HepG2 (cell line): ENCODE data around the gene TBCD. TPM values are rescaled to one million over a fixed set of nuclear protein-coding genes. Genes with fewer than 3 reads are reported as not detected.
A peak's percentile ranks its signal among the peaks of the same experiment; 100 is the strongest.

Experiments used
- ATAC-seq: fragments of 200-7000 bp; cut with Tn5 transposase; 3 replicates; pipeline ENCODE4 v1.9.1; 2020; ENCODE audit warnings: mild to moderate bottlenecking, moderate library complexity
- BruUV-seq: library from RNA; stranded (reverse); fragments of 400-500 nt; replicated peaks from 2 replicates; lab custom pipeline; 2021; lab: Mats Ljungman, UMichigan
- CTCF ChIA-PET: fragments of 300-600 bp; formaldehyde crosslinking; extraction: SDS; loops from one replicate; lab custom pipeline; 2021; ENCODE audit warnings: low total read pairs, inconsistent platforms, low intra/inter-chr PET ratio; lab: Yijun Ruan, JAX
- POLR2A ChIA-PET: fragments of 350-600 bp; sonication (Branson Sonifier 250); formaldehyde crosslinking; loops from one replicate; lab custom pipeline; 2020; ENCODE audit warnings: antibody characterized with exemption, inconsistent platforms; lab: Yijun Ruan, JAX
- DNase-seq: peaks from one replicate; pipeline ENCODE4 v3.0.0-alpha.2; 2015; ENCODE audit warnings: low spot score
- FAIRE-seq: peaks from 3 replicates; lab custom pipeline; 2011; peaks lifted over from hg19 to GRCh38; lab: Jason Lieb, UNC
- H2AFZ ChIP-seq: one replicate; pipeline ENCODE4 v1.6.1; 2011; ENCODE audit warnings: low read length, inconsistent platforms
- H3K27ac ChIP-seq: fragments of 300-600 bp; 3 replicates; pipeline ENCODE4 v1.8.0; 2011; ENCODE audit warnings: mixed run types, mild to moderate bottlenecking, mixed read lengths, low read length, inconsistent platforms; ENCODE audit not compliant: insufficient read depth; ENCODE audit errors: extremely low read length
- H3K27me3 ChIP-seq, 2 experiments: fragments of 200-600 bp in 1 of 2; 2 replicates in 1 of 2; 3 replicates in 1 of 2; pipeline versions ENCODE4 v1.6.0 to v1.8.0; 2011; ENCODE audit warnings: low read length in 2 of 2, mild to moderate bottlenecking in 2 of 2, moderate library complexity in 2 of 2, inconsistent platforms in 1 of 2; ENCODE audit not compliant: insufficient read depth in 2 of 2, control insufficient read depth in 1 of 2
- H3K36me3 ChIP-seq, 2 experiments: fragments of 200-600 bp in 1 of 2; replicated peaks in 1 of 2; 2 replicates in 1 of 2; 3 replicates in 1 of 2; pipeline versions ENCODE4 v1.5.1 to v1.8.0; 2011; ENCODE audit warnings: low read length in 2 of 2, inconsistent platforms in 1 of 2; ENCODE audit not compliant: insufficient read depth in 2 of 2, control insufficient read depth in 1 of 2
- H3K4me1 ChIP-seq: 2 replicates; pipeline ENCODE4 v1.5.1; 2012; ENCODE audit warnings: low read length, inconsistent platforms; ENCODE audit not compliant: insufficient read depth
- H3K4me2 ChIP-seq: 2 replicates; pipeline ENCODE4 v1.6.0; 2011; ENCODE audit warnings: low read depth, low read length, inconsistent platforms
- H3K4me3 ChIP-seq, 3 experiments: fragments of 200-600 bp in 1 of 3; sonication (generic), shearing (Covaris generic) in 1 of 3; replicated peaks in 1 of 3; 2 replicates each; pipeline ENCODE4 v1.5.1; 2011 to 2016; ENCODE audit warnings: low read length in 3 of 3, inconsistent platforms in 2 of 3, low read depth in 2 of 3, mild to moderate bottlenecking in 2 of 3, control low read depth in 1 of 3, mixed read lengths in 1 of 3; ENCODE audit not compliant: insufficient read depth in 1 of 3
- H3K79me2 ChIP-seq: one replicate; pipeline ENCODE4 v1.6.1; 2011; ENCODE audit warnings: low read length, inconsistent platforms; ENCODE audit not compliant: insufficient read depth
- H3K9ac ChIP-seq: 2 replicates; pipeline ENCODE4 v1.6.0; 2011; ENCODE audit warnings: mild to moderate bottlenecking, low read depth, low read length, inconsistent platforms; ENCODE audit not compliant: insufficient read depth
- H3K9me3 ChIP-seq: 2 replicates; pipeline ENCODE4 v1.5.1; 2012; ENCODE audit warnings: mild to moderate bottlenecking, low read length
- H4K20me1 ChIP-seq: 2 replicates; pipeline ENCODE4 v1.6.0; 2011; ENCODE audit warnings: inconsistent platforms, mild to moderate bottlenecking, low read length, moderate library complexity; ENCODE audit not compliant: insufficient read depth
- AKNA ChIP-seq: sonication (generic); formaldehyde crosslinking; IDR thresholded peaks from 2 replicates; pipeline ENCODE4 v1.4.0; 2020; ENCODE audit warnings: missing genetic modification reagents, borderline replicate concordance
- BCL6 ChIP-seq: IDR thresholded peaks from 2 replicates; pipeline ENCODE4 v1.6.1; 2016; ENCODE audit warnings: missing genetic modification reagents, missing compliant biosample characterization
- BHLHE40 ChIP-seq: IDR thresholded peaks from 2 replicates; pipeline ENCODE4 v1.6.1; 2011; ENCODE audit warnings: low read length, improper control_type of control experiment
- HNRNPLL ChIP-seq: fragments of 200-400 bp; formaldehyde crosslinking; IDR thresholded peaks from 2 replicates; pipeline ENCODE4 v1.6.1; 2017; ENCODE audit warnings: mild to moderate bottlenecking, low read depth, low read length; ENCODE audit not compliant: poor library complexity, severe bottlenecking
- SAFB2 ChIP-seq: sonication (generic); formaldehyde crosslinking; IDR thresholded peaks from 2 replicates; pipeline ENCODE4 v1.5.1; 2020; ENCODE audit warnings: missing genetic modification reagents, low read depth, mild to moderate bottlenecking, borderline replicate concordance
- WGBS: methylation state at CpG from one replicate; pipeline ENCODE4 v1.1.6; 2017; ENCODE audit warnings: low lambda C conversion rate; 5-methylcytosine and 5-hydroxymethylcytosine counted together
- in situ Hi-C: cut with HindIII; loops from 2 replicates; pipeline ENCODE4 v1.10.0; 2017; ENCODE audit warnings: low pct_unique_long_range_greater_than_20kb; ENCODE audit not compliant: extremely low pct_ligation_motif_present
- intact Hi-C: fragments of 100-400 bp; cut with micrococcal nuclease; formaldehyde crosslinking; loops from one replicate; pipeline ENCODE4 v1.10.0; 2022; ENCODE audit not compliant: unreplicated experiment
- polyA plus RNA-seq, 8 experiments: library from polyadenylated mRNA; depleted of rRNA in 3 of 8; stranded (reverse) in 7 of 8; unstranded in 1 of 8; fragments of >200 nt; fragmentation: Illumina TruSeq in 4 of 8; extraction: Trizol in 4 of 8; gene quantifications; 2 replicates each; pipeline versions ENCODE4 v1.2.1 to v1.2.3, GENCODE V29; 2011 to 2016; ENCODE audit warnings: low read depth in 4 of 8, missing spikeins in 1 of 8, mixed read lengths in 1 of 8; ENCODE audit not compliant: insufficient read depth in 1 of 8
- total RNA-seq, 5 experiments: library from RNA; depleted of rRNA; stranded (reverse); fragments of >200 nt; fragmentation: Illumina TruSeq; extraction: Trizol; gene quantifications; 2 replicates each; pipeline ENCODE4 v1.2.3, GENCODE V29; 2016; ENCODE audit warnings: low read depth in 1 of 5

TBCD gene
- total and polyA plus RNA-seq, 2 of the 13 experiments (the other 11 are each of a cell fraction or from before 2014, with no cell fraction given) = 33.9 to 54.8 TPM

- Histone ChIP-seq H3K4me3 (no peak overlapping the region), H3K36me3 (peaks cover 36 to 72% of the 10 kb centered on the region in 2 experiments), H3K4me2 (no peak overlapping the region), H3K9me3 (no peaks in the 10 kb centered on the region), H3K27ac (no peak overlapping the region), H3K79me2 (no peaks in the 10 kb centered on the region), H3K9ac (no peak overlapping the region), H3K4me1 (no peaks in the 10 kb centered on the region; the same call in 1 of the 2 replicates), H2AFZ (no peak overlapping the region), H3K27me3 (no peaks in the 10 kb centered on the region), H4K20me1 (no peaks in the 10 kb centered on the region)
- 98% methylated on average over 35 of the region's 35 CpGs for WGBS
- TF ChIP-seq BHLHE40 (no peak), AKNA (CRISPR knock-in tag) (no peak), SAFB2 (CRISPR knock-in tag) (no peak), HNRNPLL (peak; percentile 13), BCL6 (CRISPR knock-in tag) (no peak)
- DNase-seq (no peak), FAIRE-seq (no peak), ATAC-seq (no peak)
- in situ Hi-C loops = loop anchor here (5.0 kb wide), 1 partner anchor 147 kb away; no protein-coding TSS in a partner anchor
- CTCF ChIA-PET = no interaction called here
- intact Hi-C loops = no loop called here
- POLR2A ChIA-PET = no interaction called here
- no TSS peak for BruUV-seq
Observed at GRCh38 chr17:82929011-82929622, 177.3 kb downstream of the TBCD start.
